ENCODE data around the gene YBEY.
A peak's percentile ranks its signal among the peaks of the same experiment; 100 is the strongest.

Gene YBEY

DNA sequence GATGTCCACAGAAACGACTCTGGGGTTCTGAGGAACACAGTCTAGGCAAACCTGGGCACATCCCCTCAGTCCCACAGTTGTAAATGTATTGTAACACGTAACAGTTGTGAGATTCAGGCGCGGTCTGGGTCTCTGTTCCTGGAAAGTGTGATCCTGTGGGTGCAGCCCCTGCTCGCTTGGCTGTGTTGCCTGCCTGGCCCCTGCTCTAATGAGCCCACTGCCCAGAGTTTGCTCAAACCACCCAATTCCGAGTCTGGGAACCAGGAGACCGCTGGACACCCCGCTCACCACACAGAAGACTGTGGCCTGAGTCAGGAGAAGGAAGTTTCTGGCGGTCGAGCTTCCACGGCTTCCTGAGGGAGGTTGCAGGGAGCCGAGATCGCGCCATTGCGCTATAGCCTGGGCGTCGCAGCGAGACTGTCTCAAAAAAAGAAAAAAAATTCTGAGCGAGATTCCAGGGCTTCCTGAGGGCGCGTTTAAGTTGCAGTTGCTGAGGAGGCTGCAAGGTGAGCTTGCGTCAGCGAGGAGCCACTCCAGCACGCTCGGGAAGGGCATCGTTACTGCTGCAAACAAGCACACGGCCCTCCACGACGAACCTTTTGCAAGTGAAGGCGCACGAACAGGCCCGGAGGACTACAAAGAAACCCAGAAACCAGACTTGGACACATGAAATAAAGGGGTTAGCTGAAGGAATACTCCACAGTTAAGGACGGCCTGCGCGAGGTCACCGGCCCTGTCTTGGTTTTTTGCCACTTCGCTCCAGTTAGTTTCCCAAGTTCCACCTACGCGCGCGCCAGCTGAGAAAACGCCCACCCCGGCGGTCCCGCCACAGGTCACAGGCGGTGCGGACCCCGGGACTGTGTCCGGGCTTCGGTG, 36.4 kb downstream of the YBEY start:
- Histone ChIP-seq H3K27me3 (ENCODE audit: low read depth, low read length) (no peaks in the 10 kb centered on the region), H2AFZ (ENCODE audit: low read depth, low read length) (no peak overlapping the region), H3K27ac (ENCODE audit: low read length) (no peak overlapping the region; the same call in 1 of the 2 replicates), H3K4me1 (ENCODE audit: low read length) (peaks cover 21% of the 10 kb centered on the region), H3K9me3 (ENCODE audit: insufficient read depth, low read length) (no peaks in the 10 kb centered on the region), H3K36me3 (replicated peaks; ENCODE audit: low read depth, low read length) (peaks cover 24% of the 10 kb centered on the region), H3K9ac (ENCODE audit: low read length) (peak overlapping the region; percentile 81), H3K4me2 (ENCODE audit: low read length) (peak overlapping the region; percentile 90), H3K4me3 (ENCODE audit: low read length) (peak overlapping the region; percentile 95), H3K79me2 (ENCODE audit: low read length) (peaks cover 54% of the 10 kb centered on the region), H4K20me1 (ENCODE audit: insufficient read depth, low read length) (0 out of 2 replicates have a peak, but pooled peaks cover 4% of the 10 kb centered on the region)
- TF ChIP-seq, protein P1, sequence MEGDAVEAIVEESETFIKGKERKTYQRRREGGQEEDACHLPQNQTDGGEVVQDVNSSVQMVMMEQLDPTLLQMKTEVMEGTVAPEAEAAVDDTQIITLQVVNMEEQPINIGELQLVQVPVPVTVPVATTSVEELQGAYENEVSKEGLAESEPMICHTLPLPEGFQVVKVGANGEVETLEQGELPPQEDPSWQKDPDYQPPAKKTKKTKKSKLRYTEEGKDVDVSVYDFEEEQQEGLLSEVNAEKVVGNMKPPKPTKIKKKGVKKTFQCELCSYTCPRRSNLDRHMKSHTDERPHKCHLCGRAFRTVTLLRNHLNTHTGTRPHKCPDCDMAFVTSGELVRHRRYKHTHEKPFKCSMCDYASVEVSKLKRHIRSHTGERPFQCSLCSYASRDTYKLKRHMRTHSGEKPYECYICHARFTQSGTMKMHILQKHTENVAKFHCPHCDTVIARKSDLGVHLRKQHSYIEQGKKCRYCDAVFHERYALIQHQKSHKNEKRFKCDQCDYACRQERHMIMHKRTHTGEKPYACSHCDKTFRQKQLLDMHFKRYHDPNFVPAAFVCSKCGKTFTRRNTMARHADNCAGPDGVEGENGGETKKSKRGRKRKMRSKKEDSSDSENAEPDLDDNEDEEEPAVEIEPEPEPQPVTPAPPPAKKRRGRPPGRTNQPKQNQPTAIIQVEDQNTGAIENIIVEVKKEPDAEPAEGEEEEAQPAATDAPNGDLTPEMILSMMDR (IDR thresholded peaks at IDR 0.05; ENCODE audit: low read depth, low read length), result no peak
- no peak for TF ChIP-seq EZH2phosphoT487 (IDR thresholded peaks at IDR 0.05; ENCODE audit: low read depth)

DNA sequence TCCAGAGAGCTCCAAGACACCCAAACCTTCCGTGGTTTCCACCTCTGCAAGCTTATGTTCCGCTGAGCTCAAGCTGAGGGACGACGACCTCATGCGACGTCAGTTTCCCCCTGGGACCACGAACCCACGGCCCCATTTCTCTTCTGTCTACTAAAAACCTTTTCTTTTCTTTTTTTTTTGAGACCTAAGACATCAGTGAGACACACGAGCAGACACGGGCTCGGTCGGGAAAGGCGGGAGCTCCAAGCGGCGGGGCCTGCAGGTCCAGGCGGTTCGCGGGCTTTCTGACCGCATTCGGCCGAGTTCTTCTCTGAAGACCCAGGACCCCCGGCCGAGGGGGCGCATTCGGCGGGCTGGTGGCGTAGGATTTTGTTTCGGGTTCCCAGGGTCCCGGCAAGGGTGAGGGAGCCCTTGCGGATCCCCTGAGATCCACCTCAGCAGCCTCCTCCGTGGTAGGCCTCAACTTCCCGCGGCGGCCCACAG, 37.1 kb downstream of the YBEY start:
- H4K20me1 ChIP-seq (ENCODE audit: insufficient read depth, low read length), result 0 out of 2 replicates have a peak, but pooled peaks cover 4% of the 10 kb centered on the region
- H3K4me3 ChIP-seq (ENCODE audit: low read length), result peak overlapping the region; percentile 95
- H3K9me3 ChIP-seq (ENCODE audit: insufficient read depth, low read length), result no peaks in the 10 kb centered on the region
- peak overlapping the region; percentile 90 for H3K4me2 ChIP-seq (ENCODE audit: low read length)
- no peak overlapping the region; the same call in 1 of the 2 replicates for H2AFZ ChIP-seq (ENCODE audit: low read depth, low read length)
- H3K27ac ChIP-seq (ENCODE audit: low read length), result peak overlapping the region; percentile 69
- H3K36me3 ChIP-seq (replicated peaks; ENCODE audit: low read depth, low read length), result peaks cover 28% of the 10 kb centered on the region
- H3K79me2 ChIP-seq (ENCODE audit: low read length), result peaks cover 60% of the 10 kb centered on the region
- H3K27me3 ChIP-seq (ENCODE audit: low read depth, low read length), result no peaks in the 10 kb centered on the region
- TF ChIP-seq, protein P1 (IDR thresholded peaks at IDR 0.05; ENCODE audit: low read depth, low read length), result no peak
- TF ChIP-seq EZH2phosphoT487 (IDR thresholded peaks at IDR 0.05; ENCODE audit: low read depth), result no peak
- peaks cover 21% of the 10 kb centered on the region for H3K4me1 ChIP-seq (ENCODE audit: low read length)
- peak overlapping the region; percentile 81 for H3K9ac ChIP-seq (ENCODE audit: low read length)

DNA sequence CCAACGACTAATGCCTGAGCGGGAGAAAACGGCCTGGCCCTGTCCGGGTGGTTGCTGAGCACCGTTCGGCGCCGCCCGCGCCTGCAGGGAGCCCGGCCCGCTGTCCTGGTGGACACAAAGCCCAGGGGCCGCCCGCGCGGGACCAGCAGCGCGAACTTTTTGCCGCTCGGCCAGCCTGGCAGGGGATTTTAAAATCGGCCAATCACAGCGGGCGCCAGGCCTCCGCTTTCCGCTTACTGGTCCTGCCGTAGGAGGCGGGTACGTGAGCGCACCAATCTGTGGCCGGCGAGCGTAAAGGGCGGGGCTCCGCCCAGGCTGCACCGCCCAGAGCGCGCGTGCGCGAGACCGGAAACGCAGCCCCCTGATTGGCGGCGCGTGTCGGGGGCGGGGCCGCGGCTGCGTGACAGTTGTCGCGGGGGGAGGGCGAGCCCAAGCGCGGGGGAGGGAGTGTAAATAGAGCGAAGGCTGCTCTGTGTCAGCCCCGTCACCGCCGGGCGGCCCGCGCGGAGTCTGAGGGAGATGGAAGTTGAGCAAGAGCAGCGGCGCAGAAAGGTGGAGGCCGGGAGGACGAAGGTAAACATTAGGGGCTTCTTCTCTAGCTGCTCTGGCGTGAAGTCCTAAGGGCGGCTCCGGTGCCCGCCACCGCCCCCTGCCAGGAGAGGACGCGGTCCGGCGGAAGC, 37.7 kb downstream of the YBEY start, which contains the start of the genes C21orf58 and PCNT:
C21orf58 (minus strand) TSS at position 161 of the 680 bp plus-strand sequence. CDS start 1,132 bp downstream, outside the sequence.
PCNT (plus strand) TSS at position 447 of the 680 bp plus-strand sequence; CDS start at position 520, 73 bp downstream.
- peaks cover 63% of the 10 kb centered on the region for H3K79me2 ChIP-seq (ENCODE audit: low read length)

More for the DNA sequence above, 37.7 kb downstream of the YBEY start, which contains the start of the genes C21orf58 and PCNT:
- Histone ChIP-seq H3K4me1 (ENCODE audit: low read length) (peaks cover 21% of the 10 kb centered on the region), H3K27me3 (ENCODE audit: low read depth, low read length) (no peaks in the 10 kb centered on the region), H3K36me3 (replicated peaks; ENCODE audit: low read depth, low read length) (peaks cover 28% of the 10 kb centered on the region), H2AFZ (ENCODE audit: low read depth, low read length) (peak within 1 kb of the TSS; percentile 70; the same call in 1 of the 2 replicates), H3K4me3 (ENCODE audit: low read length) (peak within 1 kb of the TSS; percentile 96), H3K4me2 (ENCODE audit: low read length) (peak within 1 kb of the TSS; percentile 92), H3K9ac (ENCODE audit: low read length) (peak within 1 kb of the TSS; percentile 94), H3K9me3 (ENCODE audit: insufficient read depth, low read length) (no peaks in the 10 kb centered on the region), H4K20me1 (ENCODE audit: insufficient read depth, low read length) (0 out of 2 replicates have a peak, but pooled peaks cover 4% of the 10 kb centered on the region), H3K27ac (ENCODE audit: low read length) (peak within 1 kb of the TSS; percentile 89)
- TF ChIP-seq, protein P1 (IDR thresholded peaks at IDR 0.05; ENCODE audit: low read depth, low read length), result no peak
- no peak for TF ChIP-seq EZH2phosphoT487 (IDR thresholded peaks at IDR 0.05; ENCODE audit: low read depth)
